GM21786 (cell line): ENCODE results near the gene C3orf22.

Source experiments
- ATAC-seq: cut with Tn5 transposase; IDR thresholded peaks from one replicate; pipeline ENCODE4 v1.9.1; 2021; ENCODE audit not compliant: unreplicated experiment

C3orf22 gene

DNA sequence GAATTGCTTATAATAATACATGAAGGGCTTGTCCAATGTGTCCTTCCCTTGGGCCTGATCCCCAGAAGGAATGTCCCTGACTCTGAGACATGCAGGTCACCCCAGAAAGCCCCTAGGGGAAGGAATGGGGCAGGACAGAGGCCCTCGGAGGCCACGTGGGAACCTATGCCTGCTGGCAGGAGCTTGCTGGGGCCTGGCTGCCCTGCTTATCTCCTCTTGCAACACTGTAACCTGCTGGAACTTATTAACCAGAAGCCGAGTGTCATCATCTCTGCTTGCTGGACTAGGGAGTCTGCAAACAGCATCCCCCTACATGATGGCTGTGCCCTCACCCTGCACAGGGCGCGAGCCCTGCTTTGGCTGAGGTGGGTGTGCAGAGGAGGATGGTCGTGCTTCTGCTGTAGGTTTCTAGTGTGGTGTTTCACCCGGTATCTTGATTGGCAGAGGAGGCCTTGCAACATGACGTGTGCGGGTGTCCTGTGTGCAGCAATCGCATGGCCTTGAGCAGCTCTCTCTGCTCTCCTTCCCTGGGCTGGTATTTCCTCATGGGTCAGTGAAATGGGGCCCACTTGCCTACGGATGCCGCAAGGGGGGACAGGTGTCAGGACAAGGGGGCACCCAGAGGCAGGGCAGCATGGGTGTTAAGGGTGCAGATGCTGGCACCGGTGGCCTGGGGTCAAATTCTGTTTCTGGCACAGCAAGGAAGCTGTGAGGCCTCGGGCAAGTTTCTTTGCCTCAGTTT is 29.8 kb downstream of the C3orf22 start:
- ATAC-seq = no peak

DNA sequence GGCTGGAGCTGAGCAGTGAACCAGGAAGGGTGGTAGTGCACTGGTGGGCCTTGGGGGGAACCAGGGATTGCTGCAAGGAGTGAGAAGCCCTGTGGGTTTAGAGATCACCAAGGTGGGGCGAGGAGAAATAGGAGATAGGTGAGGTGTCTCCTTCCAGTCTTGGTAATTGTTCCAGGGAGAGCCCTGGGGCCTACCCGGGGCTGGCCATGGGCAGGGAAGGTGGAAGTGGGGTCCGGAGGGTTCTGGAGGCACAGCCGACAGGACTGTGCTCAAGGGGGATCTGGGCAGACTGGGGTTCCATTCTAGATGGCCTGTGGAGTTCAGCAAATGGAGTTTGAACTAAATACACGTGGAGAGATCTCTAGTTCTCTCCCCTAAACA is 30.3 kb downstream of the C3orf22 start:
- no peak for ATAC-seq

DNA sequence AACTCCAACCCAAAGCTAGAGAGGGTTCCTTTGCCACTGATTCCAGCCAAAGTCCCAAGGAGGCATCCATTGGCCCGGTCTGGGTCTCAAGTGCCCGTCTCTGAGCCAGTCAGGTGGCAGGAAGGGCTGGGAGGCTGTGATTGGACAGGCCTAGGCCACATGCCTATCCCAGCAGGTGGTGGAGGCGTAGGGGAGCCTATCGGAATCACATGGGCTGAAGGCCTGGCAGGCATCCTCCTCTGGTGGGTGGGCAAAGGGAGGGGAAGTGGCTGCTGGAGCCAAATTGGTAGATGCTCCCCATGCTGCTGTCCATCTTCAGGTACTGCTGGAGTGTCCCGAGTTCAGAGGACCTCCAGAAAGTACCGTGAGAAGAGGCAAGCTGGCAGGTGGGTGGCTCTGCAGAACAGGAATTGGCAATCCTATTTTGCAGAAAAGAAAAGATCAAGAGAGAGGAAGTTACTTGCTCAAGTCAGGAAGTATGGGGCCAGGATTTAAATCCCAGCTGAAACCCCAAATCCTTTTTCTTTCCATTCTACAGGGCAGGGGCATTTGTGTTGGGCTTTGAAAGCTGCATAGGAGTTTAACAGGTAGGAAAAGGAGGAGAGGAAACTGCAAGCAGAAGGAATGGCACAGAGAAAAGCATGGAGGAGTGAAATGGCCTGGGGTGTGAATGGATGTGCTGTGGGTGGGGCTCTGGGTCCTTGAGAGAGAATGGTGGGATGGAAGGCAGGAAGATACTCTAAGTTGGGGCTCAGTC is 31.1 kb downstream of the C3orf22 start:
- ATAC-seq = no peak

DNA sequence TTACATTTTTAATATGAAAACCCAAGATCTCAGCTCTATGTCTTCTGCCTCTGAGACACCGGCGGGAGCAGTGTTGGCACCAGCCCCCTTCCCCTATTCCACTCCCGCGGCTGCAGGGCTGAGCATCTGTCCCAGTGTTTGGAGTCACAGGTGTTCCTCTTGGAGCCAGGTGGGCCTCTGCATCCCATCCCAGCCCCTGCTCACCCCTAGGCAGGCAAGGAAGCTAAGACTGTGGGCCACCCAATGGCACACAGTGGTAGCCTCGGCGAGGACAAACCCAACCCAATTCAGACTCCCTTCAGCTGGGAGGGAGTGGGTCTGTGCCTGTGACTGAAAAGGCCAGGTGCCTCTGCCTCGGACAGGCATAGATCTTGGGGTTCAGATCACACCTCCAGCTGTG is 31.7 kb downstream of the C3orf22 start:
- ATAC-seq = no peak

DNA sequence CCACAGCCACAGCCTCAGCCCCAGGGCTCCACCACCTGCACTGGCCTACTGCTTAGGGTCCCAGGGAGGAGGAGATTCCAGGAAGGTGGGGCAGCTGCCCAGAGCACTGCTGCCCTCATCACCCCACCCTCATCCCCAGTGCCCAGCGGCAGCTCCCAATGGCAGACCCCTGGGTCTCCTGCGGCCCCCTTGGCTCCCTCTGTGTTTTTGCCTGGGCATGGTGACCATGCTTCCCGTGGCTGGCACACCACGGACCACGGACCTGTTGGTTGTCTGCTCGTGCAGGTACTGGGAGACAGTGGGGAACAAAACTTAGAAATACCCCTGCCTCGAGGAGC is 32.1 kb downstream of the C3orf22 start:
- no peak for ATAC-seq

DNA sequence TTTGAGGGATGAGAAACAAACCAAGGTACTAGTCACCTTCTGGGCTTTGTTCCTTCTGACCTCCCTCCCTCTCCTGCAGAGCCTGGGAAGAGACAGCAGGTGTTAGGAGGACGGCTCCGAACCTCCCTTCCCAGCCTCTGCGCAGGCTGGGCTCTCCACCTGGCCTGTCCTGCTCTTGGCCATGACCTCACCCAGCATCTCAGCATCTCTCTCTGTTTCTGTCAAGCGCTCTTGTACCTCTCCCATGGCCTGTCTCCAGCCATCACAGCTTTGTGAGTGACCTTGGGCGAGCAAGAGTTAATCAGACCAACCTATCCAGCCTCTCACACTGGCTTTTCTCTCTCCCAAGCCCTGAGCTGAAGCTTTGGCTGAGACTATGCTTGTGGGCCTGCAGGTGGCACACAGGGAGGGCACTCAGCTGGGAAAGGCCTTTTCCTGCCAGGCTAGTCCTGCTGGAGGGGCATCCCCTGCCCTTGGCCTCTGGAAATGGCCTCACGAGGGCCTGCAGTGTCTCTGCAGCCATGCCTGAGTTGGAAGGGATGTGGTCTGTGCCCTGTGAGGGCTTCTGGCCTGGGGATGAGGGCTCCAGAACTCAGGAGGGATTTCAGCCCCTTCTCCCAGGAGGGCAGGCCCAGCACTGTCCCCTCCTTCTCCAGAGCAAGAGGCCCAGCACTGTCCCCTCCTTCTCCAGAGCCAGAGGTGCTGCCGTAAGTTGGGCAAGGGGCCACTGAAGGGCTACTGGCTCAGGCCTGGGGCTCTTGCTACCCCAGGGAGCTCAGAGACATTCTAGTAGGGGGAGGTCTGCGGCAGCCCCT is 32.7 kb downstream of the C3orf22 start:
- ATAC-seq = no peak

DNA sequence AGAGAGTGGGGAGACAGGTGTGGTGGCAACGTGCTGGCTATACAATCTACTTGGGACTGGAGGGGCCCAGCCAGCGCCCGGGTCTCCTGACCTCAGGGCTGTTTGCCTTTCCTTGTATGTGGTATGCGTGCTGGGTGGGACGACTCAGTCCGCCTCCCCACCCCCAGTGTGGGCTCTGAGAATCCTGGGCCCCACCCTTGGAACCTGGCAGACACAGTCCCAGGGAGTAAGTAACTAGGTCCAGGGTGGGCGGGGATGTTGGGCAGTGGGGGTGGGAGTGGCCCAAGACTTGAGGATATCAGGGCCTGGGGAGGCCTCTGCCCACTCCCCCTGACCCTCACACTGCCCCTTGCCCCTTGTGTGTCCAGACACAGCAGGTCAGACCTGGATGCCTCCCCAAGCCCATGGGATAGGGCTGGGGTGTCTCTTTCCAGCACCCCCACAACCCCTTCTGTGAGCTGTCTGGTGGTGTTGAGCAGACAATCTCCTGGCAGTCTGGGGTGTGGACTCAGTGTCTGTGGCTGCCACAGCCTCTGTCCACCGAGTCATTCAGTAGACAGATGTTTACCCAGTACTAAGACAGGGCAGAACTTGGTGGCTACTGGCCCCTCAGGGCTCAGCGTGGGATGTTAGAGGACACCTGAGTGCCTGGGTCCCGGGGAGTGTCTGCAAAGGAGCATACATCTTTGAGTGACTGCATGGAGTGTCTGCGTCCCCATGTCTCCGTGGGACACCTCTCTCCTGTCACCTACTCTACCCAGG is 33.5 kb downstream of the C3orf22 start:
- ATAC-seq = no peak

DNA sequence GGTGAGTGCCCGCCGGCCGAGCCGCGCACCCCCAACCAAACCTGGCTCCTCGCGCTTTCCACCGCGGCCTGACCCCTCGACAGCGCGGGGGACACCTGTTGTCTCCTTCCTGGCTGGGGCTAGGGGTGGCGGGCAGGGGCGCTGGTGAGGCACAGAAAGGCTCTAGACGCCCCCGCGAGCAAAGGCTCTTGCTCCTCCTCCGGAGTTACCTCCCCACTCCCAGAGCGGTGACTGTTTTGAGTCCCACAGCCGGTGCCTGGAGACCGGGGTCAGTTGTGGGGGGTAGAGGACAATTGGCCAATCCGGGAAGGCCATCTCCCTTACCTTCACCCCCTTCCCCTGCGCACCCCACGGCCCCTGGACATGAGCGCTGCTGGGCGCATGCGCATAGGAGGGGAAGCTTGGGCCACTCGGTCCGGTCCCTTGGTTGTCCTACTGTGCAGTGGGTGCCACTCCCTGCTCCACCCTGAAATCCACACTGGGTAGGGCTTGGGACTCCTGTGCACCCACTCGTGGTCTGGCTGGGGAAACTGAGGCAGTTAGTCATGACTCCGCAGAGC is 34.2 kb downstream of the C3orf22 start:
- ATAC-seq = no peak

DNA sequence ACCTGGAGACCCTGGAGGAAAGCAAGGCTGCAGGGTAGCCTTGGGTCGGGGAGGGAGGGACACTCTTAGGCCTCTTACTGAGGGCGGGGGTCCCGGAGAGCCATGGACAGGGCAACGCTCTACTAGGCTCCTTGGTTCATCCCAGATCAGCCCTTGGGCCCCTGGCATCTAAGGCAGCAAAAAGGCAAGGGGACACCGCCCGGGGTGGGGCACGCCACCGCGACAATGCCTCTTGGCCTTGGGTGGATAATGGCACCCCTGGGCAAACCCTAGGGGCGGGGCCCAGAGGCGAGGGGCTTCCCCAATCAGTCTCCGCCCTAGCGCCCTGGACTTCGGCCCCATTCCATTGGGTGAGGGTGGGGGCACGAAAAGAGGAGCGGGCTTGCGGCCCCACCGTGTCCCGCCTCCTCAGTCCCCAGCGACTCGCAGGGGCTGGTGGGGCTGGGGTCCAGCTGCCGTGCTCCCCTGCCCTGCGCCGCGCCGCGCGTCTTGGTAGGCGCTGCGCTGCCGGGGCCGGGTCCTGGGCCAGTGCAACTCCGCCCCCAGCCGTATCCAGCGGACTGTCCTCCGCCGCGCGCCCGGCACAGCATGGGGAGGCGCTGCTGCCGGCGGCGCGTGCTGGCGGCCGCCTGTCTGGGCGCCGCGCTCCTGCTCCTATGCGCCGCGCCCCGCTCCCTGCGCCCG is 34.8 kb downstream of the C3orf22 start, which contains the start of gene CHST13:
Gene CHST13, plus strand, starts transcription at position 411 of the 684 bp plus-strand sequence. Its CDS starts 178 bp downstream, at position 589.
- ATAC-seq = no peak

DNA sequence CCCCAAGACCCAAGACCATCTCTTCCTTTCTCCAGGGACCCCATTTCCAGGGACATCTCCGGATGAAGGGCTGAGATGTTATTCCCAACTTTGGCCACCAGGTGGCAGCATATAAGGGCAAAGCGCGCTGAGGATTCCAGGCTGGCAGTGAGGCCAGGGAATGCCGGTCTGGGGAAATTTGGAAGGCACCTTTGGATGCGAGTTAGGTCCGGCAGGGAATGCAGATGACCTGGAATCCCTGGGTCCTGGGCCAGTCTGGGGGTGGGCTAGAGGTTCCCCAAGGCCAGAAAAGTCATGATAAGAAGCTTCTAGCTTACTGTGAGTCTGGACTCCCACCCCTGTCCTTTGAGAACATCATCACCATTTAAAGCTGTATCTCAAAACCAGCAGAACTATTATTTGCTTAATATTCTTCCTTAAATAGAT is 36.4 kb downstream of the C3orf22 start:
- ATAC-seq = no peak

DNA sequence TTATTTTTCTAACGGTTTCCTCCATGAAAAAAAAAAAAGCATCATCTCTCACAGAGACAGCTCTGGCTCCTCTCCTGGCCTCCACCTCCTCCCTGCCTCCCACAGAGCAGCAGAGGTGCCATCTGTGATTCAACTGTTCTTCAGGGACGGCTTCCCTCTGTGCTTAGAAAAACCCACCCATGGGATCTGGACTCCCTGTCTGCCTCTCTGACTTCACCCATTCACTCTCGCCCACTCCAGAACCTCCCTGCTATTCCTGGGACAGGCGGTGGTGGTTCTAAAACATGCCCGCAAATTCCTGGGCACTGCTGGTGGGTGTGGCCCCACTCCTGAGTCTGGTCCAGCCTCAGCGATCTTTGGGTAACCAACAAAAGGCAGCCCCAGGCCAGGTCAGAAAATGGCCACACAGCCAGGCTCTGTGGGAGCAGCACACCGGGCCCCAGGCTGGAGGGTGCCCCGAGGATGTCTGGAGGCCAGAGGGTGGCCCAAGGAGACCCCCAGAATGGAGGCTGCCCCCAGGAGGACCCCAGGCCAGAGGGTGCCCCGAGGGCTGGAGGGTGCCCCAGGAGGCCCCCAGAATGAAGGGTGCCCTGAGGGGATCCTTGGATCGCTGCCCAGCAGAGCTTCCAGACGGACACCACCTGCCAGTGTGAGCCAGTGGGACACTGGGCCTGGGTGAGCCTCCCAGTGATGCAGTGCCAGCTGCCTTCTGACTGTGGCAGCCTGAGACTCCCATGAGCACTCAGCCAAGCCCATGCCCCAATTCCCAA is 37.4 kb downstream of the C3orf22 start:
- ATAC-seq = no peak

DNA sequence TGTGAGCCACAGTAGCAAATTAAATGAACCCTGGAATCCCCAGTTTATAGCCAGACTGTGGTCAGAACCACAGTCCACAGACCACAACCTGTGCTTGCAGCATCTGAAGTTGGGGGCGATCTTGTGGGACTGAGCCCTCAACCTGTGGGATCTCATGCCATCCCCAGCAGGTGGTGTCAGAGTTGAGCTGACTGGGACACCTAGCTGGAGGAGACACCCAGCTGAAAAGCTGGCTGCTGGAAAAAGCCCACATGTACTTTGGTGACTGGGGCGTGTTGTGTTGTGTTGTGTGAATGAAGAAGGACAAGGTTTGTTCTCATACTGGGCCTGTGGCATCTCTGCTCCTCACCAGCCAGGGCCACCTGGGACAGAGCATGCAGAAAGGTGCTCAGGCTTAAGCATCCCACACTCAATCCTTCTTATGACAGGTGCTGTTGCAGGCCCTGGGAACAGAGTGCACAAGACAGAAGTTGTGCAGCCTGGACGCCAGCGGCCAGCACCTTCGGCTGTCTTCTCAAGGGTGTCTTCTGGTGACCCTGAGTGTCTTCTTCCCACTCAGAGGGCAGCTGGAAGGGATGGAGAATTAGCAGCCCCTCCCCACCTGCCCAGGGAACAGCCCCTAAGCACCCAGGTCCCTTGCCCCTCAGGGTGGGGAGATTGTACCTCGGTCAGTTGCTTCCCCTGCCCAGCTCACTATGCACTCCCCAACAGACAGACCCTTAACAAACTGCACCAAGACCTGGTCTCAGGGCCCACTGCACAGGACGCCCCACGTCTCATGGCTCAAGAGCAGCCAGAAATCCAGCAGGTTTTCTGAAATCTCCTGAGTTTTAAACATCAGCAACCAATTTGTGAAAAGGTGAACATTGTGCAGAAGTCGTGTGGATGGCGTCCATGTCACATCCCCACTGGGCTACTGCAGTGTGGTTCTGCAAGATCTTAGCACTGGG is 39.0 kb downstream of the C3orf22 start:
- no peak for ATAC-seq

DNA sequence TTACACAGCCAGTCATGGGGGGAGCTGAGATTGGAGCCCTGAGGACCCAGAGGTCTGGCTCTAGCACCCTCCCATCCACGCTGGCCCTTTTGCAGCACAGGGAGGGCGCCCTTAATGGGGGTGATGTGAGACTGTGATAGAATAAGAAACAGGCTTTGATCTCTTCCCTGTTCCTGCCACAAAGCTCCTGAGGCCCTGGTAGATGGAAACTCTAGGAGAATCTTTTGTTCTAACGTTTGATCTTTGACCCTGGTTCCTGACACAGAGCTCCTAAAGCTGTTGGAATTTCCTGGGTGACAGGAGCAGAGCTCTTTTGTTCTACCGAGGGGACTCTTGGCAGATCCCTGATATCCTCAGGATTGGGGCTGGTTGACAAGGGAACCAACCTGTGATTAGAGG is 40.0 kb downstream of the C3orf22 start:
- no peak for ATAC-seq

DNA sequence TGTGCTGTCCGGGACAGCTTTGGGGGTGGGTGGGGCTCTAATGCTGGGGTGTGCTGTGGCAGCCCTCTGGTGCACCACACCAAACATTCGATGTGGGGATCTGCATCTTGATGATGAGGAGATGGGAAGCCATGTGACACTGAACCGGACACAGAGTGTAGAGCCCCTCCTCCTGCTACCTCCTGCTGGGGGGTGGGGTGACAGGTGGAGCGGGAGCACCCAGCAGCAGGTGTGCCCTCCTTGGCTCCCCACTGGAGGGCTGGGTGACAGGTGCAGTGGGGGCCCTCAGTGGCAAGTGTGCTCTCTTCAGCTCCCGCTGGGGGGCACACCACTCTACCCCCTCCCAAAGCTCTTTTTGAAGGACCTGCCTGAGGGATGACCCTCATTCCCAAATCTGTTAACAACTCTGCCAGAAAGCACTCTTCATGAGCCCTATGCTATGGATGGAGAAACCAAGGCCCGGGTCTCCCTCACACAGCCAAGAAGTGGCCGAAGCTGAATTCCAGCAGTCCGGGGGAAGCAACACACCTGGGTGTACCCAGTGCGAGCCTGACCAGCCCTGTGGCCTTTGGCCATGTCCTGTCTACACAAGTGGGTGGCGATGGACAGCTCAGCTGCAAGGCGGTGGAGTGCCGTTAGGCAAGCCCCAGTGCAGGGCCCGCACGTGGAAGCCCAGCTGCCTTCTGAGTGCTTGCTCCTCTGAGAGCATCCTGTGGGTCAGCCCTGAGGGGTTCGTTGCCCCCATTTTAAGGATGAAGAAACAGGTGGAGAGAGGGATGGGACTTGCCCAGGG is 40.5 kb downstream of the C3orf22 start:
- no peak for ATAC-seq

DNA sequence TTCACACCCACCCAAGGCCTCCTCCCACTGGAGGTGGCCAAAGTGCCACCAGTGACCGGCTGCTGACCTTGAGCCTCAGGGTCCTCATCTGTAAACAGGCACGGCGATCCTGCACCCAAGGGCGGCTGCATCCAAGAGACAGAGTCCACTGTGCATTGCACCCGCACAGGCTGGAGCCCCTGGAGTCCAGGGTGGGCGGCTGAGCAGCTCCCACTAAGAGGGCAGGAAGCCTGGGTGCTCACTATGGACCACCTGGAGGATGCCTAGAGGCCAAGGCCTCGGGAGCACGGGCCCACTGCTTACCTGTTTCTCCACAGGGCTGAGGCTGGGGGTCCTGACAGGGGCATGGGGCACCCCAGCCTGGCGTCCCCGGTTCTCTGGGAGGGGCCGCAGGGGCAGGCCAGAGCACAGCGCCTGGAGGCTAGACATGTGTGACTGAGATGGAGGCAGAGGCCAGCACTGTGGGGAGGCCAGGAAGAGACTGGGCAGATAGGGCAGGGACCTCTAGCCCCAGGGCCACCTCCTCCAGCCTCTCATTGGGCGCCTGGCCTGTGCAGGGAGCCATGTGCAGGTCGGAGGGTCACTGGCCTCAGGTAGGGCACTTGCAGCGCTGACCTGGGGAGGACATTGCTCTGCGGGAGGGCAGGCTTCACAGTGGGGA is 41.3 kb downstream of the C3orf22 start, which contains the start of gene UROC1:
Gene UROC1, minus strand, starts transcription at position 483 of the 661 bp plus-strand sequence. Its CDS starts 54 bp downstream, at position 429.
- ATAC-seq = no peak

DNA sequence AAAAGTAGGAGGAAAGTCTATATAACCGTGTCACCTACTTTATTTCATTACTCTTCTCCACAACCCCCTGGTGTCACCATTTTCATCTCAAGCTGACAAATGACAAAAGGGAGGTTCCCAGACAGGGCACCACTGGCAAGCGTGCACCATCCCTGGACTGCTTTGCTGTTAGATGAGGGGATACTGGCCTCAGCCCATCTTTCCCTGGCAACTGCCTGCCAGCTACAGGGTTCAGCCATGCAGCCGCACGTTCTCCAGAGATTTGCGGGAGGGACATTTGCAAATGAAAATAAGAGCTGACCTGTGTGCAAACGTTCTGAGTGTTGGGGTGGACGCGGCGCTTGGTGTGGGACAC is 41.8 kb downstream of the C3orf22 start:
- ATAC-seq = no peak
